Measurements from ENCODE around the gene PCDHGB2. TPM values are rescaled to one million over a fixed set of nuclear protein-coding genes. Genes with fewer than 3 reads are reported as not detected.
A peak's percentile ranks its signal among the peaks of the same experiment; 100 is the strongest.
"Not testable (repeated sequence)": the region's sequence is repeated elsewhere in the genome, so short reads cannot be mapped to it uniquely, and the experiment has no call there.

PCDHGB2 gene
- total RNA-seq, 4 donors from 2014 or later: 2.1 to 12.7 (median 3.2) TPM

- Histone ChIP-seq H3K27me3 (peaks cover 26% of the 10 kb centered on the region), H3K27ac (no peak within 1 kb of the TSS), H3K4me1 (no peaks in the 10 kb centered on the region), H3K9me3 (peaks cover 54 to 96% of the 10 kb centered on the region in 2 donors), H3K36me3 (no peaks in the 10 kb centered on the region), H3K4me3 (peak within 1 kb of the TSS in 1 of 4 donors; percentile 32)
- in situ Hi-C loops (cut with MboI; ENCODE audit: low pct_ligation_motif_present in 1 of 4, low pct_unique_long_range_greater_than_20kb in 1 of 4, low sequenced_read_pairs in 3 of 4): loop anchor here in 1 of 4 donors (10.0 kb wide), 1 partner anchor 162 kb away; no protein-coding TSS in a partner anchor
- intact Hi-C loops (cut with DNase I; ENCODE audit: low total_unique reads): loop anchor here (10.0 kb wide), 1 partner anchor 122 kb away; no protein-coding TSS in a partner anchor
- TF ChIP-seq EP300 (IDR thresholded peaks at IDR 0.05; ENCODE audit: low read depth) (no peak), POLR2A (IDR thresholded peaks at IDR 0.05) (no peak), POLR2AphosphoS5 (IDR thresholded peaks at IDR 0.05) (no peak)
- TF ChIP-seq, protein P1, sequence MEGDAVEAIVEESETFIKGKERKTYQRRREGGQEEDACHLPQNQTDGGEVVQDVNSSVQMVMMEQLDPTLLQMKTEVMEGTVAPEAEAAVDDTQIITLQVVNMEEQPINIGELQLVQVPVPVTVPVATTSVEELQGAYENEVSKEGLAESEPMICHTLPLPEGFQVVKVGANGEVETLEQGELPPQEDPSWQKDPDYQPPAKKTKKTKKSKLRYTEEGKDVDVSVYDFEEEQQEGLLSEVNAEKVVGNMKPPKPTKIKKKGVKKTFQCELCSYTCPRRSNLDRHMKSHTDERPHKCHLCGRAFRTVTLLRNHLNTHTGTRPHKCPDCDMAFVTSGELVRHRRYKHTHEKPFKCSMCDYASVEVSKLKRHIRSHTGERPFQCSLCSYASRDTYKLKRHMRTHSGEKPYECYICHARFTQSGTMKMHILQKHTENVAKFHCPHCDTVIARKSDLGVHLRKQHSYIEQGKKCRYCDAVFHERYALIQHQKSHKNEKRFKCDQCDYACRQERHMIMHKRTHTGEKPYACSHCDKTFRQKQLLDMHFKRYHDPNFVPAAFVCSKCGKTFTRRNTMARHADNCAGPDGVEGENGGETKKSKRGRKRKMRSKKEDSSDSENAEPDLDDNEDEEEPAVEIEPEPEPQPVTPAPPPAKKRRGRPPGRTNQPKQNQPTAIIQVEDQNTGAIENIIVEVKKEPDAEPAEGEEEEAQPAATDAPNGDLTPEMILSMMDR (IDR thresholded peaks at IDR 0.05): peak in 3 of 5 experiments; percentile 12 to 19 (median 19)
- WGBS, 2 donors (ENCODE audit: low coverage in 1 of 2): 33 to 45% methylated on average over 7 to 27 of the region's 27 CpGs
- DNase-seq: no peak
Observed at GRCh38 chr5:141402553-141403243, 42.9 kb downstream of the PCDHGB2 start, which contains the start of gene PCDHGA9. PCDHGA9 (plus strand) TSS chr5:141402778; CDS start chr5:141402953, 175 bp downstream.

- H3K4me3 ChIP-seq: peak overlapping the region in 1 of 4 donors; percentile 32
- TF ChIP-seq, protein P1 (IDR thresholded peaks at IDR 0.05): no peak
- in situ Hi-C loops (cut with MboI; ENCODE audit: low pct_ligation_motif_present in 1 of 4, low pct_unique_long_range_greater_than_20kb in 1 of 4, low sequenced_read_pairs in 3 of 4): loop anchor here in 1 of 4 donors (10.0 kb wide), 1 partner anchor 161 kb away; no protein-coding TSS in a partner anchor
- intact Hi-C loops (cut with DNase I; ENCODE audit: low total_unique reads): loop anchor here (10.0 kb wide), 1 partner anchor 121 kb away; no protein-coding TSS in a partner anchor
- H3K9me3 ChIP-seq: peaks cover 54 to 99% of the 10 kb centered on the region in 2 donors
- H3K4me1 ChIP-seq: no peaks in the 10 kb centered on the region
- H3K27ac ChIP-seq: no peak overlapping the region
- DNase-seq: no peak
- peaks cover 28% of the 10 kb centered on the region for H3K27me3 ChIP-seq
- no peaks in the 10 kb centered on the region for H3K36me3 ChIP-seq
- 40 to 57% methylated on average over 17 to 22 of the region's 22 CpGs for WGBS, 2 donors (ENCODE audit: low coverage in 1 of 2)
Observed at GRCh38 chr5:141403387-141403786, 43.6 kb downstream of the PCDHGB2 start.

DNA sequence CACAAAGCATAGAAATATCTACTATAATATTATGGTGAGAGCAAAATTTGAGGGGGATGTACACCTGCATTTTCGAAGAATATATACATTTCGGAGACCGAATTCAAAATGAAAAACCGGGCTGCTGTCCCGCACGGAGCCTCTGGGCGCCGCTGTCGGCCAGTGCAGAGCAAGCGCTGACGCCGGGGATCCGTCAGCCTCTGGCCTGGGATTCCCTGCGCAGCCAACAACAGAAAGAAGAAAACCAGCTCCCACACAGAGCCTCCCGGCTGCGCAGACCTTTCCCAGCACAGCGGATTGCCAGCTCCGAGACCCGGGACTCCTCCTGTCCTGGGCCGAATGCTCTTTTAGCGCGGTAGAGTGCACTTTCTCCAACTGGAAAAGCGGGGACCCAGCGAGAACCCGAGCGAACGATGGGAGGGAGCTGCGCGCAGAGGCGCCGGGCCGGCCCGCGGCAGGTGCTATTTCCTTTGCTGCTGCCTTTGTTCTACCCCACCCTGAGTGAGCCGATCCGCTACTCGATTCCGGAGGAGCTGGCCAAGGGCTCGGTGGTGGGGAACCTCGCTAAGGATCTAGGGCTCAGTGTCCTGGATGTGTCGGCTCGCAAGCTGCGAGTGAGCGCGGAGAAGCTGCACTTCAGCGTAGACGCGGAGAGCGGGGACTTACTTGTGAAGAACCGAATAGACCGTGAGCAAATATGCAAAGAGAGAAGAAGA is 48.2 kb downstream of the PCDHGB2 start, which contains the start of gene PCDHGB6:
Gene PCDHGB6 (plus strand): TSS at position 232 of the 716 bp plus-strand sequence. CDS start 182 bp downstream, at position 414.
- H3K9me3 ChIP-seq: peaks cover 56 to 96% of the 10 kb centered on the region in 2 donors
- TF ChIP-seq, protein P1 (IDR thresholded peaks at IDR 0.05): peak; percentile 32 to 42 (median 39)
- H3K36me3 ChIP-seq, H3K4me1 ChIP-seq, H3K27ac ChIP-seq: not testable (repeated sequence)
- in situ Hi-C loops (cut with MboI; ENCODE audit: low pct_ligation_motif_present in 1 of 4, low pct_unique_long_range_greater_than_20kb in 1 of 4, low sequenced_read_pairs in 3 of 4): loop anchor here in 1 of 4 donors (10.0 kb wide), 1 partner anchor 157 kb away; no protein-coding TSS in a partner anchor
- peak; percentile 26 for DNase-seq
- H3K27me3 ChIP-seq: peaks cover 29% of the 10 kb centered on the region
- peak within 1 kb of the TSS in 1 of 4 donors; percentile 37 for H3K4me3 ChIP-seq
- 21 to 45% methylated on average over 9 to 51 of the region's 51 CpGs for WGBS, 2 donors (ENCODE audit: low coverage in 1 of 2)
- intact Hi-C loops (cut with DNase I; ENCODE audit: low total_unique reads): loop anchor here (10.0 kb wide), 1 partner anchor 117 kb away; no protein-coding TSS in a partner anchor

Data from transverse colon (tissue), 4 donors.